ENCODE data around the gene RBM18.

DNA sequence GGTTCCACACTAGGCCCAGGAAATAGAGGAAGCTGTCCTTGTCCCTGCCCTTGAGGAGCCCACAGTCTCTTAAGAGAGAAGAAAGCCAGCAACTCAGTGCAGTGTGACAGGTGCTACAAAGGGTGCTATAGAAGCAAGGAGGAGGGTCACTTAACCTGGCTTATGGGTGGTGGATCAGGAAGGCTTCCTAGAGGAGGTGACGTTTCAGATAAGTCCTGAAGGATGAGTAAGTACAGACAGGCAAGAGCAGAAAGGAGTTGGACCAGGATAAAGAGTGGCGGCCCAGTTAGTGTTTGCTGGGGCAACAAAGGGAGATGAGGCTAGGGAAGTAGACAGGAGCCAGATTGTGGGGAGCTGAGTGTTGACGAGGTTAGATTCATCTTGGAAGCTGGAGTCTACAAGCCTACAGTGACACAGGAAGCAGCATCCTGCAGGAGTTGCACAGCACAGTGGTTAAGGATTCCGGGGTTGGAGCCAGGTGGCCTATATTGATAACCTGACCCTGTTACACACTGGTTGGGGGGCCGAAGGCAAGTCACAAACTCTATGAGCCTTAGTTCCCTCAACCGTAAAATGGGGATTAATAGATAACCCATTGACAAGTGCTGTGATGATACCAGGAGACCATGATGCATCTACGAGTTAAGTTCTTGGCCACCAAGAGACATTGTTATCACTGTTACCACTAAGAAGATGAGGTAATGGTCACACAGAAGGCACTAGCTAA, 30.5 kb downstream of the RBM18 start:
- TF ChIP-seq POLR2A (IDR thresholded peaks at IDR 0.05) = no peak
- TF ChIP-seq, protein P1, sequence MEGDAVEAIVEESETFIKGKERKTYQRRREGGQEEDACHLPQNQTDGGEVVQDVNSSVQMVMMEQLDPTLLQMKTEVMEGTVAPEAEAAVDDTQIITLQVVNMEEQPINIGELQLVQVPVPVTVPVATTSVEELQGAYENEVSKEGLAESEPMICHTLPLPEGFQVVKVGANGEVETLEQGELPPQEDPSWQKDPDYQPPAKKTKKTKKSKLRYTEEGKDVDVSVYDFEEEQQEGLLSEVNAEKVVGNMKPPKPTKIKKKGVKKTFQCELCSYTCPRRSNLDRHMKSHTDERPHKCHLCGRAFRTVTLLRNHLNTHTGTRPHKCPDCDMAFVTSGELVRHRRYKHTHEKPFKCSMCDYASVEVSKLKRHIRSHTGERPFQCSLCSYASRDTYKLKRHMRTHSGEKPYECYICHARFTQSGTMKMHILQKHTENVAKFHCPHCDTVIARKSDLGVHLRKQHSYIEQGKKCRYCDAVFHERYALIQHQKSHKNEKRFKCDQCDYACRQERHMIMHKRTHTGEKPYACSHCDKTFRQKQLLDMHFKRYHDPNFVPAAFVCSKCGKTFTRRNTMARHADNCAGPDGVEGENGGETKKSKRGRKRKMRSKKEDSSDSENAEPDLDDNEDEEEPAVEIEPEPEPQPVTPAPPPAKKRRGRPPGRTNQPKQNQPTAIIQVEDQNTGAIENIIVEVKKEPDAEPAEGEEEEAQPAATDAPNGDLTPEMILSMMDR (IDR thresholded peaks at IDR 0.05) = no peak
